NCI-H748 treated with DMSO at 0.1 percent for 48 hours (cell line): ENCODE results near the gene ZMIZ1.

Experiments
- DNase-seq: peaks from one replicate; lab custom pipeline; 2025; lab: John Stamatoyannopoulos, UW

ZMIZ1 gene

GRCh38 chr10:79063661-79064492, 4.9 kb upstream of the ZMIZ1 start:
- DNase-seq: no peak

- DNase-seq: no peak
These were observed 3.6 kb upstream of the ZMIZ1 start for GRCh38 chr10:79065091-79065551.

GRCh38 chr10:79065853-79066252, 2.9 kb upstream of the ZMIZ1 start:
- DNase-seq: no peak

- no peak for DNase-seq
These were observed 2.1 kb upstream of the ZMIZ1 start for GRCh38 chr10:79066411-79067240.

GRCh38 chr10:79067241-79068202, 1.2 kb upstream of the ZMIZ1 start:
- DNase-seq: peak; percentile 10

GRCh38 chr10:79068203-79068561, 584 bp upstream of the ZMIZ1 start:
- DNase-seq: no peak

- DNase-seq: no peak
These were observed 737 bp downstream of the ZMIZ1 start for GRCh38 chr10:79069325-79070080.

GRCh38 chr10:79070081-79070605, 1.4 kb downstream of the ZMIZ1 start:
- DNase-seq: no peak

GRCh38 chr10:79070606-79071395, 2.0 kb downstream of the ZMIZ1 start:
- DNase-seq: no peak

GRCh38 chr10:79071396-79071923, 2.7 kb downstream of the ZMIZ1 start:
- DNase-seq: no peak

- no peak for DNase-seq
These were observed 3.3 kb downstream of the ZMIZ1 start for GRCh38 chr10:79072041-79072441.

GRCh38 chr10:79072994-79073645, 4.4 kb downstream of the ZMIZ1 start:
- DNase-seq: no peak

GRCh38 chr10:79073784-79074432, 5.1 kb downstream of the ZMIZ1 start:
- no peak for DNase-seq

- no peak for DNase-seq
These were observed 6.0 kb downstream of the ZMIZ1 start for GRCh38 chr10:79074732-79075131.

- no peak for DNase-seq
These were observed 6.7 kb downstream of the ZMIZ1 start for GRCh38 chr10:79075418-79075817.

GRCh38 chr10:79077488-79078173, 8.9 kb downstream of the ZMIZ1 start:
- no peak for DNase-seq

- DNase-seq: no peak
These were observed 9.7 kb downstream of the ZMIZ1 start for GRCh38 chr10:79078367-79079053.

- DNase-seq: no peak
These were observed 10.3 kb downstream of the ZMIZ1 start for GRCh38 chr10:79079054-79079397.
